NCI-H1930 (cell line): ENCODE measurements around the gene POLR1E.
A peak's percentile ranks its signal among the peaks of the same experiment; 100 is the strongest.
"Not testable (repeated sequence)": the region's sequence is repeated elsewhere in the genome, so short reads cannot be mapped to it uniquely, and the experiment has no call there.

Experiments
- DNase-seq, 2 experiments: peaks; one replicate each; lab custom pipeline; 2025; lab: John Stamatoyannopoulos, UW

Gene POLR1E

GRCh38 chr9:37504605-37505004, 18.9 kb downstream of the POLR1E start:
- no peak for DNase-seq

- DNase-seq: no peak
These were observed 21.9 kb downstream of the POLR1E start for GRCh38 chr9:37507566-37508134.

GRCh38 chr9:37508135-37508833, 22.5 kb downstream of the POLR1E start:
- no peak for DNase-seq

GRCh38 chr9:37508834-37509206, 23.1 kb downstream of the POLR1E start:
- no peak for DNase-seq

- DNase-seq: no peak
These were observed 23.8 kb downstream of the POLR1E start for GRCh38 chr9:37509536-37509935.

GRCh38 chr9:37510053-37510452, 24.3 kb downstream of the POLR1E start:
- not testable (repeated sequence) for DNase-seq

- peak; percentile 10 for DNase-seq
These were observed 25.6 kb downstream of the POLR1E start for GRCh38 chr9:37511016-37512010.

GRCh38 chr9:37512437-37512836, 26.7 kb downstream of the POLR1E start:
- DNase-seq: no peak

- not testable (repeated sequence) for DNase-seq
These were observed 28.7 kb downstream of the POLR1E start for GRCh38 chr9:37514415-37514814.

- DNase-seq: no peak
These were observed 29.3 kb downstream of the POLR1E start for GRCh38 chr9:37514999-37515398.

- DNase-seq: no peak
These were observed 30.0 kb downstream of the POLR1E start for GRCh38 chr9:37515620-37516258.

GRCh38 chr9:37517923-37518322, 32.2 kb downstream of the POLR1E start:
- DNase-seq: no peak

- DNase-seq: no peak
These were observed 34.9 kb downstream of the POLR1E start for GRCh38 chr9:37520641-37521040.

GRCh38 chr9:37521111-37521510, 35.4 kb downstream of the POLR1E start:
- DNase-seq: no peak

- no peak for DNase-seq
These were observed 37.2 kb downstream of the POLR1E start for GRCh38 chr9:37522971-37523370.

GRCh38 chr9:37523916-37524315, 38.2 kb downstream of the POLR1E start:
- no peak for DNase-seq

GRCh38 chr9:37528652-37529471, 43.1 kb downstream of the POLR1E start:
- no peak for DNase-seq

- no peak for DNase-seq
These were observed 46.0 kb downstream of the POLR1E start for GRCh38 chr9:37531699-37532098.

- DNase-seq: no peak
These were observed 48.7 kb downstream of the POLR1E start for GRCh38 chr9:37534412-37534811.

- DNase-seq: no peak
These were observed 49.2 kb downstream of the POLR1E start for GRCh38 chr9:37534901-37535300.

- DNase-seq: no peak
These were observed 52.4 kb downstream of the POLR1E start for GRCh38 chr9:37538099-37538498.
